HEK293 (cell line): ENCODE measurements around the gene TMEM19.

Experiments used
- CTCF ChIP-seq: fragments of 450-650 bp; formaldehyde crosslinking; IDR thresholded peaks from 2 replicates; pipeline ENCODE4 v1.5.1; 2016; ENCODE audit warnings: missing biosample characterization, missing genetic modification characterization
- GLI4 ChIP-seq: fragments of 450-650 bp; formaldehyde crosslinking; IDR thresholded peaks from 2 replicates; pipeline ENCODE4 v1.5.1; 2016; ENCODE audit warnings: missing biosample characterization, missing genetic modification characterization
- KLF1 ChIP-seq: fragments of 450-650 bp; formaldehyde crosslinking; IDR thresholded peaks from 2 replicates; pipeline ENCODE4 v1.5.1; 2016; ENCODE audit warnings: missing biosample characterization, missing genetic modification characterization
- PRDM6 ChIP-seq: fragments of 450-650 bp; formaldehyde crosslinking; IDR thresholded peaks from 2 replicates; pipeline ENCODE4 v1.5.1; 2017; ENCODE audit warnings: missing biosample characterization, missing genetic modification characterization
- SCRT1 ChIP-seq: fragments of 450-650 bp; formaldehyde crosslinking; IDR thresholded peaks from 2 replicates; pipeline ENCODE4 v1.5.1; 2016; ENCODE audit warnings: missing biosample characterization, missing genetic modification characterization, borderline replicate concordance
- SETDB1 ChIP-seq: IDR thresholded peaks from one replicate; pipeline ENCODE4 v1.6.1; 2017; ENCODE audit warnings: mild to moderate bottlenecking, low read length, moderate library complexity, mixed read lengths; ENCODE audit not compliant: insufficient read length
- ZBTB20 ChIP-seq: fragments of 450-650 bp; formaldehyde crosslinking; IDR thresholded peaks from 2 replicates; pipeline ENCODE4 v1.5.1; 2016; ENCODE audit warnings: missing biosample characterization, missing genetic modification characterization
- ZBTB26 ChIP-seq: fragments of 450-650 bp; formaldehyde crosslinking; optimal IDR thresholded peaks from 2 replicates; pipeline ENCODE3; 2016; ENCODE audit warnings: missing biosample characterization, mild to moderate bottlenecking, missing genetic modification characterization
- ZBTB49 ChIP-seq: fragments of 450-650 bp; formaldehyde crosslinking; IDR thresholded peaks from 2 replicates; pipeline ENCODE4 v1.5.1; 2016; ENCODE audit warnings: missing biosample characterization, missing genetic modification characterization, low read depth
- ZNF114 ChIP-seq: fragments of 450-650 bp; formaldehyde crosslinking; IDR thresholded peaks from 2 replicates; pipeline ENCODE4 v1.5.0; 2017; ENCODE audit warnings: missing biosample characterization, missing genetic modification characterization
- ZNF121 ChIP-seq: fragments of 450-650 bp; formaldehyde crosslinking; IDR thresholded peaks from 2 replicates; pipeline ENCODE4 v1.5.1; 2016; ENCODE audit warnings: missing biosample characterization, missing genetic modification characterization
- ZNF146 ChIP-seq: fragments of 450-650 bp; formaldehyde crosslinking; IDR thresholded peaks from 2 replicates; pipeline ENCODE4 v1.5.1; 2016; ENCODE audit warnings: missing biosample characterization, missing genetic modification characterization
- ZNF184 ChIP-seq: fragments of 450-650 bp; IDR thresholded peaks from 2 replicates; pipeline ENCODE4 v1.5.1; 2018; ENCODE audit warnings: missing biosample characterization, mild to moderate bottlenecking, missing genetic modification characterization
- ZNF211 ChIP-seq: fragments of 450-650 bp; formaldehyde crosslinking; IDR thresholded peaks from 2 replicates; pipeline ENCODE4 v1.5.1; 2016; ENCODE audit warnings: low read depth, missing biosample characterization, missing genetic modification characterization
- ZNF26 ChIP-seq: fragments of 450-650 bp; formaldehyde crosslinking; IDR thresholded peaks from 2 replicates; pipeline ENCODE4 v1.5.1; 2016; ENCODE audit warnings: missing biosample characterization, missing genetic modification characterization
- ZNF335 ChIP-seq: fragments of 450-650 bp; formaldehyde crosslinking; conservative IDR thresholded peaks from 2 replicates; pipeline ENCODE4 v1.5.1; 2016; ENCODE audit warnings: missing biosample characterization, missing genetic modification characterization
- ZNF354C ChIP-seq: fragments of 450-650 bp; formaldehyde crosslinking; IDR thresholded peaks from 2 replicates; pipeline ENCODE4 v1.5.1; 2016; ENCODE audit warnings: missing biosample characterization, missing genetic modification characterization, low read depth, borderline replicate concordance
- ZNF473 ChIP-seq: fragments of 450-650 bp; formaldehyde crosslinking; IDR thresholded peaks from 2 replicates; pipeline ENCODE4 v1.5.1; 2017; ENCODE audit warnings: missing biosample characterization, missing genetic modification characterization
- ZNF510 ChIP-seq: fragments of 450-650 bp; formaldehyde crosslinking; IDR thresholded peaks from 2 replicates; pipeline ENCODE4 v1.5.1; 2018; ENCODE audit warnings: mild to moderate bottlenecking, missing genetic modification characterization, missing biosample characterization; ENCODE audit not compliant: insufficient replicate concordance
- ZNF529 ChIP-seq: fragments of 450-650 bp; formaldehyde crosslinking; IDR thresholded peaks from 2 replicates; pipeline ENCODE4 v1.5.1; 2017; ENCODE audit warnings: missing genetic modification characterization, missing biosample characterization; ENCODE audit not compliant: insufficient replicate concordance
- ZNF624 ChIP-seq: fragments of 450-650 bp; formaldehyde crosslinking; IDR thresholded peaks from 2 replicates; pipeline ENCODE4 v1.5.1; 2017; ENCODE audit warnings: missing biosample characterization, missing genetic modification characterization
- ZNF639 ChIP-seq: fragments of 450-650 bp; formaldehyde crosslinking; IDR thresholded peaks from 2 replicates; pipeline ENCODE4 v1.5.1; 2016; ENCODE audit warnings: missing biosample characterization, missing genetic modification characterization
- ZNF645 ChIP-seq: fragments of 450-650 bp; formaldehyde crosslinking; IDR thresholded peaks from 2 replicates; pipeline ENCODE4; 2016; ENCODE audit warnings: missing biosample characterization, missing genetic modification characterization
- ZNF654 ChIP-seq: fragments of 450-650 bp; formaldehyde crosslinking; IDR thresholded peaks from 2 replicates; pipeline ENCODE4 v1.5.1; 2016; ENCODE audit warnings: low read depth, missing biosample characterization, missing genetic modification characterization
- ZNF658 ChIP-seq: fragments of 450-650 bp; formaldehyde crosslinking; IDR thresholded peaks from 2 replicates; pipeline ENCODE4; 2016; ENCODE audit warnings: missing biosample characterization, missing genetic modification characterization
- ZNF707 ChIP-seq: fragments of 450-650 bp; formaldehyde crosslinking; IDR thresholded peaks from 2 replicates; pipeline ENCODE4 v1.5.1; 2016; ENCODE audit warnings: missing biosample characterization, missing genetic modification characterization
- ZNF776 ChIP-seq: fragments of 450-650 bp; formaldehyde crosslinking; IDR thresholded peaks from 2 replicates; pipeline ENCODE4 v1.5.0; 2017; ENCODE audit warnings: missing biosample characterization, missing genetic modification characterization, borderline replicate concordance
- ZNF785 ChIP-seq: fragments of 450-650 bp; formaldehyde crosslinking; IDR thresholded peaks from 2 replicates; pipeline ENCODE4 v1.5.1; 2016; ENCODE audit warnings: missing biosample characterization, missing genetic modification characterization
- ZXDB ChIP-seq: fragments of 450-650 bp; formaldehyde crosslinking; IDR thresholded peaks from 2 replicates; pipeline ENCODE4 v1.5.1; 2016; ENCODE audit warnings: missing biosample characterization, missing genetic modification characterization

The TMEM19 gene

GRCh38 chr12:71663561-71664410 is 22.1 kb upstream of the TMEM19 start, which contains the start of the genes THAP2 and ZFC3H1 (continued):
- TF ChIP-seq ZNF639 (tag by site-specific recombination), result peak; percentile 19; the same call in 1 of the 2 replicates
- TF ChIP-seq ZNF510, result no peak
- TF ChIP-seq ZNF785 (tag by site-specific recombination), result no peak
- no peak for TF ChIP-seq ZNF776 (tag by site-specific recombination)
- peak; percentile 94 for TF ChIP-seq CTCF
- no peak for TF ChIP-seq ZNF707 (tag by site-specific recombination)
- TF ChIP-seq SETDB1, result no peak
- TF ChIP-seq ZBTB26, result peak; percentile 17
- no peak for TF ChIP-seq ZNF473 (tag by site-specific recombination)
- TF ChIP-seq ZNF654, result no peak
- no peak for TF ChIP-seq GLI4 (tag by site-specific recombination)
- peak; percentile 90 for TF ChIP-seq ZBTB20 (tag by site-specific recombination)
- peak; percentile 66 for TF ChIP-seq ZXDB (tag by site-specific recombination)
- no peak for TF ChIP-seq ZNF121 (tag by site-specific recombination)
- no peak for TF ChIP-seq KLF1 (tag by site-specific recombination)
- TF ChIP-seq ZNF211, result no peak
- TF ChIP-seq ZBTB49 (tag by site-specific recombination), result no peak
- peak; percentile 75 for TF ChIP-seq ZNF335
- TF ChIP-seq ZNF354C (tag by site-specific recombination), result no peak
- TF ChIP-seq SCRT1 (tag by site-specific recombination), result no peak
- TF ChIP-seq ZNF146 (tag by site-specific recombination), result no peak
- no peak for TF ChIP-seq ZNF114 (tag by site-specific recombination)
- no peak for TF ChIP-seq ZNF624 (tag by site-specific recombination)
- no peak for TF ChIP-seq ZNF184
- no peak for TF ChIP-seq ZNF658 (tag by site-specific recombination)
- no peak for TF ChIP-seq ZNF26 (tag by site-specific recombination)
- no peak for TF ChIP-seq ZNF645 (tag by site-specific recombination)
- TF ChIP-seq PRDM6 (tag by site-specific recombination), result peak; percentile 84
- TF ChIP-seq ZNF529 (tag by site-specific recombination), result no peak
